HG03045 (cell line): ENCODE data around the gene MRPL55.

ENCODE experiments used
- ATAC-seq: cut with Tn5 transposase; IDR thresholded peaks from one replicate; pipeline ENCODE4 v1.9.1; 2021; ENCODE audit warnings: mild to moderate bottlenecking, moderate library complexity; ENCODE audit not compliant: unreplicated experiment

The MRPL55 gene

GRCh38 chr1:228073857-228074545 lies 35.1 kb downstream of the MRPL55 start:
- ATAC-seq, result no peak

- ATAC-seq, result no peak
These were observed 35.8 kb downstream of the MRPL55 start for GRCh38 chr1:228073061-228073856.

- ATAC-seq, result no peak
These were observed 36.4 kb downstream of the MRPL55 start for GRCh38 chr1:228072658-228073043.

GRCh38 chr1:228071839-228072657 lies 37.1 kb downstream of the MRPL55 start:
- ATAC-seq, result no peak

GRCh38 chr1:228070851-228071250 lies 38.2 kb downstream of the MRPL55 start:
- no peak for ATAC-seq

- ATAC-seq, result no peak
These were observed 38.9 kb downstream of the MRPL55 start for GRCh38 chr1:228070173-228070572.

- ATAC-seq, result no peak
These were observed 40.7 kb downstream of the MRPL55 start for GRCh38 chr1:228068359-228068758.

GRCh38 chr1:228066891-228067654 lies 42.0 kb downstream of the MRPL55 start:
- no peak for ATAC-seq

- ATAC-seq, result no peak
These were observed 42.7 kb downstream of the MRPL55 start for GRCh38 chr1:228066416-228066815.

GRCh38 chr1:228065543-228066347 lies 43.4 kb downstream of the MRPL55 start:
- ATAC-seq, result no peak

GRCh38 chr1:228064741-228065542 lies 44.2 kb downstream of the MRPL55 start:
- ATAC-seq, result no peak

- ATAC-seq, result no peak
These were observed 44.8 kb downstream of the MRPL55 start for GRCh38 chr1:228064296-228064695.

- ATAC-seq, result no peak
These were observed 45.6 kb downstream of the MRPL55 start for GRCh38 chr1:228063251-228064191.

GRCh38 chr1:228062812-228063211 lies 46.3 kb downstream of the MRPL55 start:
- no peak for ATAC-seq

- no peak for ATAC-seq
These were observed 46.9 kb downstream of the MRPL55 start for GRCh38 chr1:228062085-228062791.

- no peak for ATAC-seq
These were observed 47.6 kb downstream of the MRPL55 start for GRCh38 chr1:228061411-228062084.
